Adrenal gland (tissue), 12 donors: ENCODE measurements around the gene UBAC2. TPM values are rescaled to one million over a fixed set of nuclear protein-coding genes. Genes with fewer than 3 reads are reported as not detected.

Experiments
- DNase-seq, 7 donors: peaks; one replicate each; pipeline ENCODE4 v3.0.0-alpha.2; 2019 to 2020
- H3K27ac ChIP-seq, 5 donors: fragments of 200-600 bp; sonication (generic) in 4 of 5; 1 replicate in 3 of 5; 2 replicates in 2 of 5; pipeline versions ENCODE4 v1.5.1 to v1.8.0; 2016 to 2020; ENCODE audit warnings: mild to moderate bottlenecking in 1 of 5
- H3K27me3 ChIP-seq: fragments of 200-600 bp; 2 replicates; pipeline ENCODE4 v1.8.0; 2021
- H3K36me3 ChIP-seq, 2 donors: fragments of 200-600 bp; replicated peaks in 1 of 2; 1 replicate in 1 of 2; 2 replicates in 1 of 2; pipeline versions ENCODE4 v1.5.1 to v1.8.0; 2018 to 2022
- H3K4me1 ChIP-seq, 2 donors: fragments of 200-600 bp; replicated peaks in 1 of 2; 1 replicate in 1 of 2; 2 replicates in 1 of 2; pipeline versions ENCODE4 v1.5.1 to v1.8.0; 2018 to 2021
- H3K4me3 ChIP-seq, 4 donors: fragments of 200-600 bp; sonication (generic) in 3 of 4; one replicate each; pipeline ENCODE4 v1.5.1; 2016 to 2018
- H3K9me3 ChIP-seq, 3 donors: fragments of 200-600 bp; sonication (generic) in 1 of 3; replicated peaks in 1 of 3; 1 replicate in 2 of 3; 2 replicates in 1 of 3; pipeline versions ENCODE4 v1.5.1 to v1.8.0; 2016 to 2021
- POLR2A ChIP-seq, 2 donors: fragments of 450-650 bp; IDR thresholded peaks; one replicate each; pipeline ENCODE4 v1.6.1; 2017; ENCODE audit warnings: antibody characterized with exemption in 2 of 2, mild to moderate bottlenecking in 2 of 2, moderate library complexity in 1 of 2
- WGBS, 4 donors: extraction: QIAGEN DNeasy Blood & Tissue Kit in 2 of 4; methylation state at CpG; one replicate each; pipeline versions ENCODE4 v1.1.5 to v1.1.7; 2013 to 2017; 5-methylcytosine and 5-hydroxymethylcytosine counted together
- intact Hi-C, 2 donors: fragments of 100-400 bp; cut with DNase I; formaldehyde crosslinking; loops; one replicate each; pipeline versions ENCODE4 v1.14.1 to v1.15.0; 2022 to 2023
- polyA plus RNA-seq, 3 donors: library from polyadenylated mRNA; stranded (reverse); fragments of 200-250 nt in 2 of 3; fragments of 350-450 nt in 1 of 3; fragmentation: Illumina TruSeq in 1 of 3; extraction: RNeasy Lipid Tissue Mini Kit (QIAGEN cat#74804) in 1 of 3; gene quantifications; one replicate each; pipeline ENCODE4 v1.2.3, GENCODE V29; 2013 to 2014
- total RNA-seq, 9 donors: library from RNA; depleted of rRNA in 4 of 9; stranded (reverse); fragments of >200 nt in 4 of 9; fragments of 120-200 nt in 1 of 9; fragmentation: NEBNext Ultra II Directional in 1 of 9; extraction: Animal tissue kit (Norgen Biotek cat#: 25700) in 1 of 9; gene quantifications; one replicate each; pipeline versions ENCODE4 v1.1.0 to v1.2.4, GENCODE V29; 2013 to 2023
- TF ChIP-seq, protein P1 (sequence below), 6 experiments: fragments of 450-650 bp in 4 of 6; fragments of 200-600 bp in 2 of 6; sonication (generic) in 1 of 6; IDR thresholded peaks; 1 replicate in 5 of 6; 2 replicates in 1 of 6; pipeline versions ENCODE4 v1.5.1 to v1.8.0; 2016 to 2021; ENCODE audit warnings: antibody characterized with exemption in 6 of 6, mild to moderate bottlenecking in 2 of 6, moderate library complexity in 1 of 6
- donor health status: healthy with polysubstance abuse.
- donor health status: Bipolar disorder and iron deficiency.
- donor health status: DM: yes; HTN: yes; CAD: no.
- donor health status: DM: no; HTN: no; CAD: no.
- donor health status: DM: no; HTN: no; CAD: no.
- donor health status: DM: yes; HTN: yes; CAD: no.

The UBAC2 gene
- total and polyA plus RNA-seq, 12 donors = 46.3 to 67.8 (median 53.5) TPM

DNA sequence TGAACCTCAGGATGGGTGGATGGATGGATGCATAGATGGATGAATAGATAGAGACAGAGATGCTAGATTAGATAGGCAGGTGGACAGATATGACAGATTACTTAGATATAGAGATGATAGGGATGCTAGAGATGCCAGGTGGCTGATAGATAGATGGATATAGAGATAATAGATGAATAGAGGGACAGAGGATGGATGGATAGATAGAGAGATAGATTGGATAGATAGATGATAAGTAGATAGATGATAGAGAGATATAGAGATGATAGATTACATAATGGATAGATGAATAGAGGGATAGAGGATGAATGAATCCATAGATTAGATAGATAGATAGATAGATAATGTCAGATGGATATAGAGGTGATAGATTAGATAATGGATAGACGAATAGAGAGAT lies 212.2 kb downstream of the UBAC2 start:
- H3K4me1 ChIP-seq = peaks cover 8 to 16% of the 10 kb centered on the region in 2 donors
- no peak for TF ChIP-seq POLR2A (IDR thresholded peaks at IDR 0.05)
- TF ChIP-seq, protein P1, sequence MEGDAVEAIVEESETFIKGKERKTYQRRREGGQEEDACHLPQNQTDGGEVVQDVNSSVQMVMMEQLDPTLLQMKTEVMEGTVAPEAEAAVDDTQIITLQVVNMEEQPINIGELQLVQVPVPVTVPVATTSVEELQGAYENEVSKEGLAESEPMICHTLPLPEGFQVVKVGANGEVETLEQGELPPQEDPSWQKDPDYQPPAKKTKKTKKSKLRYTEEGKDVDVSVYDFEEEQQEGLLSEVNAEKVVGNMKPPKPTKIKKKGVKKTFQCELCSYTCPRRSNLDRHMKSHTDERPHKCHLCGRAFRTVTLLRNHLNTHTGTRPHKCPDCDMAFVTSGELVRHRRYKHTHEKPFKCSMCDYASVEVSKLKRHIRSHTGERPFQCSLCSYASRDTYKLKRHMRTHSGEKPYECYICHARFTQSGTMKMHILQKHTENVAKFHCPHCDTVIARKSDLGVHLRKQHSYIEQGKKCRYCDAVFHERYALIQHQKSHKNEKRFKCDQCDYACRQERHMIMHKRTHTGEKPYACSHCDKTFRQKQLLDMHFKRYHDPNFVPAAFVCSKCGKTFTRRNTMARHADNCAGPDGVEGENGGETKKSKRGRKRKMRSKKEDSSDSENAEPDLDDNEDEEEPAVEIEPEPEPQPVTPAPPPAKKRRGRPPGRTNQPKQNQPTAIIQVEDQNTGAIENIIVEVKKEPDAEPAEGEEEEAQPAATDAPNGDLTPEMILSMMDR (IDR thresholded peaks at IDR 0.05) = no peak
- H3K27me3 ChIP-seq = no peaks in the 10 kb centered on the region
- no peaks in the 10 kb centered on the region for H3K36me3 ChIP-seq
- H3K27ac ChIP-seq = no peak overlapping the region
- WGBS, 4 donors = 51 to 69% (median 57%) methylated on average over 1 of the region's 1 CpG
- H3K9me3 ChIP-seq = no peaks in the 10 kb centered on the region
- no peak overlapping the region for H3K4me3 ChIP-seq
- intact Hi-C loops = no loop called here
- no peak for DNase-seq

DNA sequence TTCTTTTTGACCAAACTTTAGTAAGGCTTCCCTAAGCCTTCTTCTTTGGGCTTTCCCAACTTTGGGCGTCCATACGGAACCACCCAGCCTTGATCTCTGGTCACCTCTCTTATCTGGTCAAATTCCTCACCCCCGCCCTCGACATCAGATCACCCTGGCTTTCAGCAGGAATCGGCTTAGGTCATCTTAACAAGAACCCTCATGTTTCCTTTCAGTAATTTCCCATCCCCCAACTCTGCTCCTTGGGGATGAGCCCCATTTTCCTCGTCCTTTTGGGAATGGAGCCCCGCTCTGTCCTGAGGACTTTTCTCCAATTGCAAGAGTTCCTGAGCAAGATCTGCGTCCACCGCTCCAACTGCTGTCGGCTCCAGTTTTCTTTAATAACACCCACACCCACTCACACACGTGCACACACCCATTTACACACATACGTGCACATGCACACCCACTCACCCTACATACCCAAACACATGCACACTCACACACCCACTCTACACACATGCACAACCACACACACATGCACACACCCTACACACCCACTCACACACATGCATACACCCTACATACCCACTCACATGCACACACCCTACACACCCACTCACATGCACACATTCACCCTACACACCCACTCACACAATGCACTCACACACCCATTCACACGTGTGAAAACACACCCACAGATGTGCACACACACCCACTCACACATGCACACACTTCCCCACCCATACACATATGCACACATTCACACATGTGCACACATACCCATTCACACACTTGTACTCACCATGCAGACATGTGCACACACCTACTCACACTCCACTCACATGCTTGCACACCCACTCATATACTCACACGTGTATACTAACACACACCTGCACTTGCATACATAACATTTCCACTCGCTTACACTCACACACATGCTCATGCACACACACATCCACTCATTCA lies 213.7 kb downstream of the UBAC2 start:
- 66 to 72% (median 70%) methylated on average over 15 of the region's 15 CpGs for WGBS, 4 donors
- TF ChIP-seq POLR2A (IDR thresholded peaks at IDR 0.05) = no peak
- TF ChIP-seq, protein P1 (IDR thresholded peaks at IDR 0.05) = no peak
- peaks cover 8 to 16% of the 10 kb centered on the region in 2 donors for H3K4me1 ChIP-seq
- no peak overlapping the region for H3K4me3 ChIP-seq
- no peaks in the 10 kb centered on the region for H3K9me3 ChIP-seq
- intact Hi-C loops = no loop called here
- H3K27me3 ChIP-seq = no peaks in the 10 kb centered on the region
- H3K36me3 ChIP-seq = no peaks in the 10 kb centered on the region
- no peak overlapping the region for H3K27ac ChIP-seq
- DNase-seq = peak in 2 of 7 donors; percentile 34 to 37

DNA sequence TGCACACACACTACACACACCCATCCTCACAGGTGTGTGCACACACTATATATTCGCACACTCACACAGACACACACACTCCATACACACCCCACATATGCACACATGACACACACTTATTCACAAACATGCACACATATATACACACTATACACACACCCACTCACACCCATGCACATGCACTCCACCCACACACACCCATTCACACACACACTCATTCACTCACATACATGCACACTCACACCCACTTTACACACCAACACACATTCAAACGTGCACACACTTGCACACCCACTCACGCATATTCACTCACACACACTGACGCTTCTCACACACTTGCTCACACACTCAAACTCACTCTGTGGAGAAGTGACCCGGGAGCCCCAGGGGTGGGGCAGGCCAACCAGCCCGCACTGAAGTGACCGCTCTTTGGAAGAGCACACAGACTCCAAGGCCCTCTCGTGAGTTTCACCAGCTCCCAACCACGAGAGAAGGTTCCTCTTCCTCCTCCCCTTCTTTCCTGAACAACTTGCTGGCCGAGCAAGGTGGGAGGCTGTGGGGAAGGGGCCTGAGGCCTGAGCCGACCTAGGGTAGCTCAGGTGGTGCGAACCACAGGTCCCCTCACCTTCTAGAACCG lies 214.5 kb downstream of the UBAC2 start:
- no peaks in the 10 kb centered on the region for H3K27me3 ChIP-seq
- H3K4me3 ChIP-seq = no peak overlapping the region
- DNase-seq = peak in 1 of 7 donors; percentile 16
- TF ChIP-seq POLR2A (IDR thresholded peaks at IDR 0.05) = no peak
- TF ChIP-seq, protein P1 (IDR thresholded peaks at IDR 0.05) = no peak
- intact Hi-C loops = no loop called here
- H3K4me1 ChIP-seq = peaks cover 8 to 16% of the 10 kb centered on the region in 2 donors
- no peaks in the 10 kb centered on the region for H3K9me3 ChIP-seq
- 75 to 87% (median 84%) methylated on average over 12 to 13 of the region's 13 CpGs for WGBS, 4 donors
- H3K36me3 ChIP-seq = no peaks in the 10 kb centered on the region
- peak overlapping the region in 2 of 5 donors; percentile 56 to 65 for H3K27ac ChIP-seq

DNA sequence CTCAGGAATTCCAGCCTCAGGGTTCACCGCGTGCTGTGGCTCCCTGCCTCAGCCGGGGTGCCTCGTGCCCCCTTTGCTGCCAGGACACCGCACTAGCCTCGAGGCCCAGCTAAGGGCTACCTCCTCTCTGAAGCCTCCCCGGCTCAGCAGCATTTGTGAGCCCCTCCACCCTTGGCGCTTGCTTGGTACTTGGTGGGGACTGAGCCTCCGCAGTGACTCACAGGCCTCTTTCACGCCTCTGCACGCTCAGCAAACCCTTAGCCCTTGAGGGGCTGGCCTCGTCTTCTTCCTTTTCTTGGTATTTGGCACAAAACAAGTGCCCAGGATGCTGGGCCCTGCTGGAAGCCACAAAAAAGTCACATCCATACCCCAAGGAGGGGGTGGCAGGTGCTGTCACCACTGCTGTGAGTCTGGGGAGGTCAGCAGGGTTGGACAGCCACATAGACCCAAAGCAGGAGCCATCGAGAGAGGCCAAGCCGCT lies 215.2 kb downstream of the UBAC2 start:
- intact Hi-C loops = no loop called here
- H3K27ac ChIP-seq = peak overlapping the region in 2 of 5 donors; percentile 56 to 65
- DNase-seq = peak in 3 of 7 donors; percentile 33 to 50 (median 36)
- H3K4me1 ChIP-seq = peaks cover 8 to 16% of the 10 kb centered on the region in 2 donors
- H3K27me3 ChIP-seq = no peaks in the 10 kb centered on the region
- no peak overlapping the region for H3K4me3 ChIP-seq
- H3K36me3 ChIP-seq = no peaks in the 10 kb centered on the region
- TF ChIP-seq, protein P1 (IDR thresholded peaks at IDR 0.05) = no peak
- 79 to 87% (median 85%) methylated on average over 13 to 14 of the region's 14 CpGs for WGBS, 4 donors
- H3K9me3 ChIP-seq = no peaks in the 10 kb centered on the region
